ENCODE data around the gene XPA. TPM values are rescaled to one million over a fixed set of nuclear protein-coding genes. Genes with fewer than 3 reads are reported as not detected.
A peak's percentile ranks its signal among the peaks of the same experiment; 100 is the strongest.

The XPA gene
- total and polyA plus RNA-seq, 2 of the 13 experiments (the other 11 are each of a cell fraction or from before 2014, with no cell fraction given): 2.3 to 15.2 TPM

DNA sequence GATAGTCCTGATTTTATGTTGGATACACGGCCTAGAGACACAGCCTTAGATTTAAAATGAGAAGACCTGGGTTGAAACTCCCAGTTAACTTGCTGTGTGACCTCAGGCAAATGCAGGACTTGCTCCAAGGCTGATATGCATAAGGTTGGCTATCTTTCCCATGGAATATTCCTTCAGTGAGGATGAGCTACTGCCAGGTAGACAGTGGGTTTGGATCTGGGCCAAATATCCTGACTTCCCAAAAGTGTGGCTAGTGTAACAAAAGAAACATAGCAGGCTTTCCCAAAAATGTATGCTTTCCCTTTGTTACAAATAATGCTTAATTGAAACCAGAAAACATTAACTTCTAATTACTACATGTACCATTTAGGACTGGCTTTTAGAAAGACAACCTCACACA, 697 bp upstream of the XPA start:
- Histone ChIP-seq H3K4me3 (replicated peaks in 1 of 3; ENCODE audit: insufficient read depth in 1 of 3, low read depth in 2 of 3, low read length in 3 of 3) (peak overlapping the region; percentile 41 to 85 (median 83)), H3K9me3 (ENCODE audit: low read length) (no peaks in the 10 kb centered on the region), H3K4me1 (ENCODE audit: insufficient read depth, low read length) (peaks cover 72% of the 10 kb centered on the region), H3K27ac (ENCODE audit: extremely low read length, insufficient read depth, low read length) (peak overlapping the region; percentile 82), H3K36me3 (replicated peaks in 1 of 2; ENCODE audit: control insufficient read depth in 1 of 2, insufficient read depth in 2 of 2, low read length in 2 of 2) (no peaks in the 10 kb centered on the region; a peak in 1 of 5 replicates), H3K9ac (ENCODE audit: insufficient read depth, low read depth, low read length) (peak overlapping the region; percentile 92), H2AFZ (ENCODE audit: low read length) (peak overlapping the region; percentile 91), H3K27me3 (ENCODE audit: control insufficient read depth in 1 of 2, insufficient read depth in 2 of 2, low read length in 2 of 2) (no peaks in the 10 kb centered on the region), H3K4me2 (ENCODE audit: low read depth, low read length) (peak overlapping the region; percentile 82), H4K20me1 (ENCODE audit: insufficient read depth, low read length) (no peaks in the 10 kb centered on the region), H3K79me2 (ENCODE audit: insufficient read depth, low read length) (peaks cover 34% of the 10 kb centered on the region)
- TSS peak; percentile 96 for BruUV-seq (replicated peaks)
- WGBS (ENCODE audit: low lambda C conversion rate): 36% methylated on average over 1 of the region's 1 CpG
- ChIA-PET CTCF (ENCODE audit: low intra/inter-chr PET ratio, low total read pairs) (no interaction called here), POLR2A (interaction anchor here (1.0 to 2.2 kb wide), 6 partner anchors 9 to 225 kb away, joined by 3 to 11 read pairs (median 4); partner anchors contain the start of genes NCBP1, TRMO and TSTD2)
- TF ChIP-seq LCORL (IDR thresholded peaks at IDR 0.05): no peak
- TF ChIP-seq LCORL (CRISPR knock-in tag; IDR thresholded peaks at IDR 0.05): no peak
- 0 out of 2 replicates have a peak, but pooled peaks have one; percentile 44 for TF ChIP-seq SMYD3 (CRISPR knock-in tag; IDR thresholded peaks at IDR 0.05)
- no peak for TF ChIP-seq ZNF678 (CRISPR knock-in tag; IDR thresholded peaks at IDR 0.05)
- ATAC-seq: peak; percentile 9
- no peak for FAIRE-seq
- DNase-seq (ENCODE audit: low spot score): no peak
- in situ Hi-C loops (cut with HindIII; ENCODE audit: extremely low pct_ligation_motif_present, low pct_unique_long_range_greater_than_20kb) (no loop called here), intact Hi-C loops (cut with micrococcal nuclease; ENCODE audit: unreplicated experiment) (no loop called here)

GRCh38 chr9:97695995-97696802, 941 bp downstream of the XPA start:
- in situ Hi-C loops (cut with HindIII; ENCODE audit: extremely low pct_ligation_motif_present, low pct_unique_long_range_greater_than_20kb) (no loop called here), intact Hi-C loops (cut with micrococcal nuclease; ENCODE audit: unreplicated experiment) (no loop called here)
- BruUV-seq (replicated peaks): TSS peak; percentile 45
- no peaks in the 10 kb centered on the region for H3K9me3 ChIP-seq (ENCODE audit: low read length)
- no peaks in the 10 kb centered on the region for H3K27me3 ChIP-seq (ENCODE audit: control insufficient read depth in 1 of 2, insufficient read depth in 2 of 2, low read length in 2 of 2)
- peak overlapping the region; percentile 48 for H2AFZ ChIP-seq (ENCODE audit: low read length)
- ChIA-PET CTCF (ENCODE audit: low intra/inter-chr PET ratio, low total read pairs) (no interaction called here), POLR2A (interaction anchor here (1.0 to 2.8 kb wide), 10 partner anchors 8 to 532 kb away, joined by 3 to 20 read pairs (median 4); partner anchors contain the start of genes ANP32B, NANS, NCBP1 and TRMO)
- WGBS (ENCODE audit: low lambda C conversion rate): 6% methylated on average over 8 of the region's 9 CpGs
- peak overlapping the region; percentile 81 for H3K4me2 ChIP-seq (ENCODE audit: low read depth, low read length)
- H3K79me2 ChIP-seq (ENCODE audit: insufficient read depth, low read length): peaks cover 34% of the 10 kb centered on the region
- ATAC-seq: peak; percentile 17; the same call in 1 of the 3 replicates
- FAIRE-seq: no peak
- peaks cover 2 to 3% of the 10 kb centered on the region in 2 experiments; a peak in 3 of 5 replicates for H3K36me3 ChIP-seq (replicated peaks in 1 of 2; ENCODE audit: control insufficient read depth in 1 of 2, insufficient read depth in 2 of 2, low read length in 2 of 2)
- H3K4me1 ChIP-seq (ENCODE audit: insufficient read depth, low read length): peaks cover 61% of the 10 kb centered on the region
- DNase-seq (ENCODE audit: low spot score): peak; percentile 5
- peak overlapping the region; percentile 82 for H3K27ac ChIP-seq (ENCODE audit: extremely low read length, insufficient read depth, low read length)
- peak overlapping the region; percentile 83 to 86 (median 85) for H3K4me3 ChIP-seq (replicated peaks in 1 of 3; ENCODE audit: insufficient read depth in 1 of 3, low read depth in 2 of 3, low read length in 3 of 3)
- no peaks in the 10 kb centered on the region for H4K20me1 ChIP-seq (ENCODE audit: insufficient read depth, low read length)
- peak overlapping the region; percentile 92 for H3K9ac ChIP-seq (ENCODE audit: insufficient read depth, low read depth, low read length)
- TF ChIP-seq ZNF292 (CRISPR knock-in tag; IDR thresholded peaks at IDR 0.05; ENCODE audit: borderline replicate concordance, low read depth) (no peak), ZNF549 (CRISPR knock-in tag; IDR thresholded peaks at IDR 0.05) (no peak), GTF3A (CRISPR knock-in tag; conservative IDR thresholded peaks at IDR 0.05) (no peak), FOSL1 (CRISPR knock-in tag; IDR thresholded peaks at IDR 0.05; ENCODE audit: borderline replicate concordance) (0 out of 2 replicates have a peak, but pooled peaks have one; percentile 2)
- TF ChIP-seq, protein P1, sequence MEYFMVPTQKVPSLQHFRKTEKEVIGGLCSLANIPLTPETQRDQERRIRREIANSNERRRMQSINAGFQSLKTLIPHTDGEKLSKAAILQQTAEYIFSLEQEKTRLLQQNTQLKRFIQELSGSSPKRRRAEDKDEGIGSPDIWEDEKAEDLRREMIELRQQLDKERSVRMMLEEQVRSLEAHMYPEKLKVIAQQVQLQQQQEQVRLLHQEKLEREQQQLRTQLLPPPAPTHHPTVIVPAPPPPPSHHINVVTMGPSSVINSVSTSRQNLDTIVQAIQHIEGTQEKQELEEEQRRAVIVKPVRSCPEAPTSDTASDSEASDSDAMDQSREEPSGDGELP (IDR thresholded peaks at IDR 0.05; ENCODE audit: borderline replicate concordance, low read depth): peak; percentile 22; the same call in 1 of the 2 replicates
- TF ChIP-seq, protein P2, sequence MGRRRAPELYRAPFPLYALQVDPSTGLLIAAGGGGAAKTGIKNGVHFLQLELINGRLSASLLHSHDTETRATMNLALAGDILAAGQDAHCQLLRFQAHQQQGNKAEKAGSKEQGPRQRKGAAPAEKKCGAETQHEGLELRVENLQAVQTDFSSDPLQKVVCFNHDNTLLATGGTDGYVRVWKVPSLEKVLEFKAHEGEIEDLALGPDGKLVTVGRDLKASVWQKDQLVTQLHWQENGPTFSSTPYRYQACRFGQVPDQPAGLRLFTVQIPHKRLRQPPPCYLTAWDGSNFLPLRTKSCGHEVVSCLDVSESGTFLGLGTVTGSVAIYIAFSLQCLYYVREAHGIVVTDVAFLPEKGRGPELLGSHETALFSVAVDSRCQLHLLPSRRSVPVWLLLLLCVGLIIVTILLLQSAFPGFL (CRISPR knock-in tag; IDR thresholded peaks at IDR 0.05): no peak
- TF ChIP-seq, protein P3, sequence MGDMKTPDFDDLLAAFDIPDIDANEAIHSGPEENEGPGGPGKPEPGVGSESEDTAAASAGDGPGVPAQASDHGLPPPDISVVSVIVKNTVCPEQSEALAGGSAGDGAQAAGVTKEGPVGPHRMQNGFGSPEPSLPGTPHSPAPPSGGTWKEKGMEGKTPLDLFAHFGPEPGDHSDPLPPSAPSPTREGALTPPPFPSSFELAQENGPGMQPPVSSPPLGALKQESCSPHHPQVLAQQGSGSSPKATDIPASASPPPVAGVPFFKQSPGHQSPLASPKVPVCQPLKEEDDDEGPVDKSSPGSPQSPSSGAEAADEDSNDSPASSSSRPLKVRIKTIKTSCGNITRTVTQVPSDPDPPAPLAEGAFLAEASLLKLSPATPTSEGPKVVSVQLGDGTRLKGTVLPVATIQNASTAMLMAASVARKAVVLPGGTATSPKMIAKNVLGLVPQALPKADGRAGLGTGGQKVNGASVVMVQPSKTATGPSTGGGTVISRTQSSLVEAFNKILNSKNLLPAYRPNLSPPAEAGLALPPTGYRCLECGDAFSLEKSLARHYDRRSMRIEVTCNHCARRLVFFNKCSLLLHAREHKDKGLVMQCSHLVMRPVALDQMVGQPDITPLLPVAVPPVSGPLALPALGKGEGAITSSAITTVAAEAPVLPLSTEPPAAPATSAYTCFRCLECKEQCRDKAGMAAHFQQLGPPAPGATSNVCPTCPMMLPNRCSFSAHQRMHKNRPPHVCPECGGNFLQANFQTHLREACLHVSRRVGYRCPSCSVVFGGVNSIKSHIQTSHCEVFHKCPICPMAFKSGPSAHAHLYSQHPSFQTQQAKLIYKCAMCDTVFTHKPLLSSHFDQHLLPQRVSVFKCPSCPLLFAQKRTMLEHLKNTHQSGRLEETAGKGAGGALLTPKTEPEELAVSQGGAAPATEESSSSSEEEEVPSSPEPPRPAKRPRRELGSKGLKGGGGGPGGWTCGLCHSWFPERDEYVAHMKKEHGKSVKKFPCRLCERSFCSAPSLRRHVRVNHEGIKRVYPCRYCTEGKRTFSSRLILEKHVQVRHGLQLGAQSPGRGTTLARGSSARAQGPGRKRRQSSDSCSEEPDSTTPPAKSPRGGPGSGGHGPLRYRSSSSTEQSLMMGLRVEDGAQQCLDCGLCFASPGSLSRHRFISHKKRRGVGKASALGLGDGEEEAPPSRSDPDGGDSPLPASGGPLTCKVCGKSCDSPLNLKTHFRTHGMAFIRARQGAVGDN (CRISPR knock-in tag; IDR thresholded peaks at IDR 0.05): no peak

All from HepG2 (cell line).